Measurements from ENCODE around the gene ZNF878. TPM values are rescaled to one million over a fixed set of nuclear protein-coding genes. Genes with fewer than 3 reads are reported as not detected.

The ZNF878 gene
- total RNA-seq, 1 donor from 2014 or later: 0.31 TPM

DNA sequence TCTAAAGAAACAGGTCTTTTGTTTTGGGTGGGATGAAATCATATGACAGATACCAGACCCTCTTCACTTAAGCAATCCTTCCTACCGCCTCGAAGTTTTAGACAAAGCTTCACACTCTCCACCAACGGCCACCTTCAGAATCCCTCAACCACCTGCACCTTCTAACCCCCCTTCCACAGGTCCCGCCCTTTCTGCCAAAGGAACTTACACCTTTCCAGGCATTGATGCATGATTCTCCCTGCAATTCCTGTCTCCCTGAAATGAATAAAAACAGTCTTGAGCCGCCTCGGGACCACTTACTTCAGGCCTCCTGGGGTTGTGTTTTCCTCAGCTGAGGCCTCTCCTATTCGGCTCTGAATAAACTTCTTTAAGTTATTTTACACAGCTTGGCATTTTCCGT is 18.1 kb downstream of the ZNF878 start:
- DNase-seq: no peak

- no peak for DNase-seq
These were observed 18.6 kb downstream of the ZNF878 start for GRCh38 chr19:12034198-12034597.

GRCh38 chr19:12015753-12016116 is 37.0 kb downstream of the ZNF878 start:
- DNase-seq: no peak

- no peak for DNase-seq
These were observed 37.6 kb downstream of the ZNF878 start for GRCh38 chr19:12015015-12015752.

- no peak for DNase-seq
These were observed 52.4 kb downstream of the ZNF878 start for GRCh38 chr19:12000152-12000981.

GRCh38 chr19:11995174-11995573 is 57.6 kb downstream of the ZNF878 start:
- no peak for DNase-seq

Small RNA genes lying within 50 kb of the gene (small RNA-seq; reads per million reads assigned to genes)
- gene RF00019 (not detected), gene RNA5SP464 (not detected), gene RNA5SP465 (not detected), gene RNA5SP466 (not detected)

Other genes with a start within 250 kb of the ZNF878 start
- gene ZNF440, start 238.7 kb downstream of the ZNF878 start, total RNA-seq: 20.9 TPM
- 36.5 TPM for gene ZNF439, start 204.2 kb downstream of the ZNF878 start, total RNA-seq
- gene ZNF69, start 165.2 kb downstream of the ZNF878 start, total RNA-seq: 20.4 TPM
- 18.9 TPM for gene ZNF700, start 127.9 kb downstream of the ZNF878 start, total RNA-seq
- gene ZNF763, start 87.9 kb downstream of the ZNF878 start, total RNA-seq: 6.7 TPM
- 19.5 TPM for gene ZNF433, start 17.3 kb downstream of the ZNF878 start, total RNA-seq
- gene ZNF844, start 11.8 kb upstream of the ZNF878 start, total RNA-seq: 13.7 TPM
- 14.3 TPM for gene ZNF20, start 87.4 kb upstream of the ZNF878 start, total RNA-seq
- gene ZNF625, start 103.8 kb upstream of the ZNF878 start, total RNA-seq: 37.6 TPM
- gene ZNF136, start 110.1 kb upstream of the ZNF878 start, total RNA-seq: 29.3 TPM
- 18.6 TPM for gene ZNF44, start 241.9 kb upstream of the ZNF878 start, total RNA-seq